Natural killer cell (primary cell): Measurements from ENCODE around the gene UXS1. TPM values are rescaled to one million over a fixed set of nuclear protein-coding genes. Genes with fewer than 3 reads are reported as not detected.

ENCODE experiments used
- ATAC-seq, 3 donors: fragments of 150-1000 bp in 2 of 3; fragments of 200-7000 bp in 1 of 3; cut with Tn5 transposase; 1 replicate in 1 of 3; 2 replicates in 2 of 3; pipeline ENCODE4 v1.10.0; 2021; ENCODE audit warnings: mild to moderate bottlenecking in 2 of 3, moderate library complexity in 2 of 3
- DNase-seq, 2 donors: peaks; one replicate each; pipeline versions ENCODE4 v3.0.0 to v3.0.0-alpha.2; 2013 to 2021; ENCODE audit warnings: mixed read lengths in 1 of 2
- H3K27ac ChIP-seq: one replicate; pipeline ENCODE4 v1.5.1; 2013; ENCODE audit warnings: mild to moderate bottlenecking, low read length
- H3K27me3 ChIP-seq: one replicate; pipeline ENCODE4 v1.6.1; 2013; ENCODE audit warnings: low read length; ENCODE audit not compliant: control insufficient read depth, insufficient read depth
- H3K36me3 ChIP-seq: one replicate; pipeline ENCODE4 v1.6.1; 2013; ENCODE audit warnings: low read length; ENCODE audit not compliant: control insufficient read depth, insufficient read depth
- H3K4me1 ChIP-seq: one replicate; pipeline ENCODE4 v1.6.1; 2013; ENCODE audit warnings: low read length; ENCODE audit not compliant: control insufficient read depth, insufficient read depth
- H3K4me3 ChIP-seq: one replicate; pipeline ENCODE4 v1.5.1; 2013; ENCODE audit warnings: low read length
- H3K9me3 ChIP-seq: one replicate; pipeline ENCODE4 v1.6.1; 2013; ENCODE audit warnings: low read length; ENCODE audit not compliant: control insufficient read depth, insufficient read depth
- H3K27ac Mint-ChIP-seq, 2 donors: one replicate each; pipeline ENCODE4 v1.8.0; 2022; ENCODE audit warnings: mild to moderate bottlenecking in 2 of 2, mixed read lengths in 2 of 2, moderate library complexity in 1 of 2
- H3K27me3 Mint-ChIP-seq, 2 donors: one replicate each; pipeline ENCODE4 v1.8.0; 2022; ENCODE audit warnings: low read depth in 2 of 2, mixed read lengths in 2 of 2
- H3K36me3 Mint-ChIP-seq: one replicate; pipeline ENCODE4 v1.8.0; 2022; ENCODE audit warnings: mixed read lengths
- H3K4me1 Mint-ChIP-seq, 2 donors: one replicate each; pipeline ENCODE4 v1.8.0; 2022; ENCODE audit warnings: mixed read lengths in 2 of 2
- H3K4me3 Mint-ChIP-seq: one replicate; pipeline ENCODE4 v1.8.0; 2022; ENCODE audit warnings: mild to moderate bottlenecking, moderate library complexity, mixed read lengths
- H3K9me3 Mint-ChIP-seq, 2 donors: one replicate each; pipeline ENCODE4 v1.8.0; 2022; ENCODE audit warnings: mixed read lengths in 2 of 2
- CTCF ChIP-seq: fragments of 200-600 bp; IDR thresholded peaks from one replicate; pipeline ENCODE4 v1.8.0; 2022; ENCODE audit warnings: antibody characterized with exemption
- WGBS: methylation state at CpG from one replicate; pipeline ENCODE4 v1.1.7; 2013; ENCODE audit warnings: missing lambda C conversion rate; ENCODE audit not compliant: insufficient coverage; 5-methylcytosine and 5-hydroxymethylcytosine counted together
- intact Hi-C: fragments of 100-400 bp; cut with micrococcal nuclease; formaldehyde crosslinking; loops from one replicate; pipeline ENCODE4 v1.14.2; 2022
- total RNA-seq, 4 donors: library from RNA; stranded (reverse); fragments of 120-200 nt in 1 of 4; gene quantifications; one replicate each; pipeline versions ENCODE4 v1.2.3 to v1.2.4, GENCODE V29; 2013 to 2022

Gene UXS1
- total RNA-seq, 3 donors from 2014 or later (not counting 1 experiment from before 2014, with no cell fraction given), result 36.3 to 60.4 (median 37.5) TPM

GRCh38 chr2:106177581-106177980, 16.5 kb downstream of the UXS1 start:
- H3K36me3 Mint-ChIP-seq, result no peaks in the 10 kb centered on the region
- TF ChIP-seq CTCF, result no peak
- H3K9me3 Mint-ChIP-seq, result no peaks in the 10 kb centered on the region
- H3K4me3 Mint-ChIP-seq, result no peak overlapping the region
- DNase-seq (no peak), ATAC-seq (no peak)
- no peaks in the 10 kb centered on the region for H3K27me3 ChIP-seq
- H3K27ac ChIP-seq, result no peak overlapping the region
- WGBS, result 93% methylated on average over 4 of the region's 4 CpGs
- H3K4me1 Mint-ChIP-seq, result peaks cover 27 to 38% of the 10 kb centered on the region in 2 donors
- peaks cover 8% of the 10 kb centered on the region for H3K4me1 ChIP-seq
- H3K27ac Mint-ChIP-seq, result no peak overlapping the region
- no peaks in the 10 kb centered on the region for H3K27me3 Mint-ChIP-seq
- H3K4me3 ChIP-seq, result no peak overlapping the region
- intact Hi-C loops, result no loop called here
- no peaks in the 10 kb centered on the region for H3K36me3 ChIP-seq
- H3K9me3 ChIP-seq, result no peaks in the 10 kb centered on the region

GRCh38 chr2:106176446-106177099, 17.5 kb downstream of the UXS1 start:
- no peak overlapping the region for H3K27ac ChIP-seq
- H3K9me3 Mint-ChIP-seq, result no peaks in the 10 kb centered on the region
- DNase-seq, result no peak
- no peaks in the 10 kb centered on the region for H3K9me3 ChIP-seq
- TF ChIP-seq CTCF, result no peak
- no peak overlapping the region for H3K27ac Mint-ChIP-seq
- peaks cover 29 to 39% of the 10 kb centered on the region in 2 donors for H3K4me1 Mint-ChIP-seq
- H3K27me3 Mint-ChIP-seq, result no peaks in the 10 kb centered on the region
- H3K36me3 Mint-ChIP-seq, result no peaks in the 10 kb centered on the region
- WGBS, result 88% methylated on average over 9 of the region's 9 CpGs
- H3K4me3 ChIP-seq, result no peak overlapping the region
- H3K4me3 Mint-ChIP-seq, result no peak overlapping the region
- ATAC-seq, result no peak
- H3K36me3 ChIP-seq, result no peaks in the 10 kb centered on the region
- no peaks in the 10 kb centered on the region for H3K27me3 ChIP-seq
- intact Hi-C loops, result no loop called here
- H3K4me1 ChIP-seq, result peaks cover 8% of the 10 kb centered on the region

GRCh38 chr2:106175086-106175850, 18.8 kb downstream of the UXS1 start:
- H3K9me3 Mint-ChIP-seq, result no peaks in the 10 kb centered on the region
- no peaks in the 10 kb centered on the region for H3K27me3 Mint-ChIP-seq
- DNase-seq, result no peak
- H3K27ac ChIP-seq, result no peak overlapping the region
- ATAC-seq, result no peak
- no peaks in the 10 kb centered on the region for H3K36me3 Mint-ChIP-seq
- WGBS, result 73% methylated on average over 7 of the region's 7 CpGs
- peaks cover 31 to 43% of the 10 kb centered on the region in 2 donors for H3K4me1 Mint-ChIP-seq
- H3K4me3 ChIP-seq, result no peak overlapping the region
- no peak overlapping the region for H3K4me3 Mint-ChIP-seq
- H3K27me3 ChIP-seq, result no peaks in the 10 kb centered on the region
- no peaks in the 10 kb centered on the region for H3K9me3 ChIP-seq
- peaks cover 8% of the 10 kb centered on the region for H3K4me1 ChIP-seq
- H3K27ac Mint-ChIP-seq, result peak overlapping the region in 1 of 2 donors; percentile 49
- intact Hi-C loops, result no loop called here
- no peak for TF ChIP-seq CTCF
- H3K36me3 ChIP-seq, result no peaks in the 10 kb centered on the region
